IMR-90 (cell line): Measurements from ENCODE around the gene CEP170B. TPM values are rescaled to one million over a fixed set of nuclear protein-coding genes. Genes with fewer than 3 reads are reported as not detected.

ENCODE experiments used
- ATAC-seq: fragments of 200-7000 bp; cut with Tn5 transposase; 2 replicates; pipeline ENCODE4 v1.9.1; 2020; ENCODE audit warnings: low read depth, mild to moderate bottlenecking, moderate library complexity
- BruUV-seq: library from RNA; stranded (reverse); fragments of 400-500 nt; replicated peaks from 2 replicates; lab custom pipeline; 2021; lab: Mats Ljungman, UMichigan
- CTCF ChIA-PET: fragments of 300-600 bp; formaldehyde crosslinking; extraction: SDS; loops from one replicate; lab custom pipeline; 2021; ENCODE audit warnings: antibody characterized with exemption; lab: Yijun Ruan, JAX
- POLR2A ChIA-PET: fragments of 300-600 bp; sonication (Branson Sonifier 250); formaldehyde crosslinking; loops from one replicate; lab custom pipeline; 2022; ENCODE audit warnings: antibody characterized with exemption; ENCODE audit not compliant: unreplicated experiment; lab: Charles Lee
- DNase-seq: peaks from one replicate; pipeline ENCODE4 v3.0.0; 2013
- H2AFZ ChIP-seq: replicated peaks from 2 replicates; pipeline ENCODE3; 2013; ENCODE audit warnings: low read length, mild to moderate bottlenecking; ENCODE audit not compliant: poor library complexity
- H2AK5ac ChIP-seq: 2 replicates; pipeline ENCODE4 v1.6.1; 2013; ENCODE audit warnings: low read depth, low read length, inconsistent platforms
- H2AK9ac ChIP-seq: replicated peaks from 2 replicates; pipeline ENCODE3; 2013; ENCODE audit warnings: mild to moderate bottlenecking, low read depth, low read length, moderate library complexity; ENCODE audit not compliant: poor library complexity
- H2BK120ac ChIP-seq: 2 replicates; pipeline ENCODE4 v1.6.1; 2013; ENCODE audit warnings: low read depth, low read length, inconsistent platforms
- H2BK15ac ChIP-seq: 3 replicates; pipeline ENCODE4 v1.6.1; 2013; ENCODE audit warnings: low read depth, low read length, inconsistent platforms
- H2BK20ac ChIP-seq: 2 replicates; pipeline ENCODE4 v1.6.1; 2013; ENCODE audit warnings: low read depth, mild to moderate bottlenecking, inconsistent platforms, low read length, moderate library complexity
- H2BK5ac ChIP-seq: 2 replicates; pipeline ENCODE4 v1.6.1; 2013; ENCODE audit warnings: mild to moderate bottlenecking, low read depth, low read length, inconsistent platforms; ENCODE audit not compliant: poor library complexity, severe bottlenecking
- H3K14ac ChIP-seq: replicated peaks from 2 replicates; pipeline ENCODE4 v1.6.1; 2013; ENCODE audit warnings: low read depth, low read length, inconsistent platforms
- H3K18ac ChIP-seq: 2 replicates; pipeline ENCODE4 v1.6.1; 2013; ENCODE audit warnings: low read depth, low read length, control low read depth
- H3K23ac ChIP-seq: 2 replicates; pipeline ENCODE4 v1.6.1; 2013; ENCODE audit warnings: low read depth, low read length, inconsistent platforms
- H3K27ac ChIP-seq: 2 replicates; pipeline ENCODE4 v1.5.1; 2013; ENCODE audit warnings: mild to moderate bottlenecking, control low read depth, low read length; ENCODE audit not compliant: insufficient read depth
- H3K27me3 ChIP-seq: 2 replicates; pipeline ENCODE4 v1.6.1; 2013; ENCODE audit warnings: low read length; ENCODE audit not compliant: control insufficient read depth, insufficient read depth
- H3K36me3 ChIP-seq: 2 replicates; pipeline ENCODE4 v1.6.1; 2013; ENCODE audit warnings: low read length, mixed read lengths; ENCODE audit not compliant: control insufficient read depth, insufficient read depth
- H3K4ac ChIP-seq: 2 replicates; pipeline ENCODE4 v1.6.1; 2013; ENCODE audit warnings: low read depth, low read length, inconsistent platforms
- H3K4me1 ChIP-seq: 2 replicates; pipeline ENCODE4 v1.6.1; 2013; ENCODE audit warnings: low read length, mixed read lengths; ENCODE audit not compliant: control insufficient read depth, insufficient read depth
- H3K4me2 ChIP-seq: 2 replicates; pipeline ENCODE4 v1.6.1; 2013; ENCODE audit warnings: low read depth, mild to moderate bottlenecking, control low read depth, low read length, moderate library complexity
- H3K4me3 ChIP-seq: 2 replicates; pipeline ENCODE4 v1.5.1; 2013; ENCODE audit warnings: low read depth, mild to moderate bottlenecking, control low read depth, low read length, moderate library complexity; ENCODE audit not compliant: insufficient read depth
- H3K56ac ChIP-seq: 2 replicates; pipeline ENCODE4 v1.6.1; 2013; ENCODE audit warnings: low read length, inconsistent platforms; ENCODE audit not compliant: insufficient read depth; ENCODE audit errors: extremely low read depth
- H3K79me1 ChIP-seq, 2 experiments: 2 replicates each; pipeline ENCODE4 v1.6.1; 2013; ENCODE audit warnings: low read length in 2 of 2, inconsistent platforms in 1 of 2, low read depth in 1 of 2
- H3K9ac ChIP-seq: 2 replicates; pipeline ENCODE4 v1.6.1; 2013; ENCODE audit warnings: low read depth, low read length, control low read depth
- H3K9me1 ChIP-seq: 2 replicates; pipeline ENCODE4 v1.6.1; 2013; ENCODE audit warnings: low read length, inconsistent platforms; ENCODE audit not compliant: insufficient read depth
- H3K9me3 ChIP-seq: 2 replicates; pipeline ENCODE4 v1.6.1; 2013; ENCODE audit warnings: low read length; ENCODE audit not compliant: control insufficient read depth, insufficient read depth
- H4K20me1 ChIP-seq: 2 replicates; pipeline ENCODE4 v1.6.1; 2013; ENCODE audit warnings: low read length, inconsistent platforms; ENCODE audit not compliant: insufficient read depth
- H4K5ac ChIP-seq: 2 replicates; pipeline ENCODE4 v1.6.1; 2013; ENCODE audit warnings: mild to moderate bottlenecking, low read depth, low read length, control low read depth
- H4K8ac ChIP-seq, 2 experiments: 2 replicates each; pipeline ENCODE4 v1.6.1; 2013; ENCODE audit warnings: low read depth in 2 of 2, low read length in 2 of 2, control low read depth in 1 of 2, inconsistent platforms in 1 of 2
- H4K91ac ChIP-seq: 2 replicates; pipeline ENCODE4 v1.6.1; 2013; ENCODE audit warnings: low read depth, low read length, inconsistent platforms; ENCODE audit not compliant: insufficient read depth
- CEBPB ChIP-seq: IDR thresholded peaks from 2 replicates; pipeline ENCODE4 v1.6.1; 2012; ENCODE audit warnings: low read depth, low read length, improper control_type of control experiment
- CTCF ChIP-seq: conservative IDR thresholded peaks from 2 replicates; pipeline ENCODE4 v1.5.1; 2012; ENCODE audit warnings: mild to moderate bottlenecking, low read depth, low read length, improper control_type of control experiment
- POLR2A ChIP-seq: IDR thresholded peaks from 2 replicates; pipeline ENCODE4 v1.6.1; 2012; ENCODE audit warnings: mild to moderate bottlenecking, low read depth, low read length
- RCOR1 ChIP-seq: IDR thresholded peaks from 2 replicates; pipeline ENCODE4 v1.6.1; 2012; ENCODE audit warnings: mild to moderate bottlenecking, low read length, improper control_type of control experiment; ENCODE audit not compliant: insufficient replicate concordance
- RFX5 ChIP-seq: IDR thresholded peaks from 2 replicates; pipeline ENCODE4 v1.8.0; 2012; ENCODE audit warnings: low read depth, mild to moderate bottlenecking, low read length, moderate library complexity
- SMC3 ChIP-seq: fragments of 150-350 bp; IDR thresholded peaks from 2 replicates; pipeline ENCODE4 v1.6.1; 2016; ENCODE audit warnings: low read depth, mild to moderate bottlenecking, antibody characterized with exemption, low read length, moderate library complexity
- WGBS, 2 experiments: methylation state at CpG; one replicate each; pipeline versions ENCODE4 v1.1.5 to v1.1.7; 2013; ENCODE audit warnings: missing lambda C conversion rate in 2 of 2; ENCODE audit not compliant: insufficient read length in 1 of 2; ENCODE audit errors: extremely low coverage in 2 of 2; 5-methylcytosine and 5-hydroxymethylcytosine counted together
- dilution Hi-C: fragments of 300-500 bp; cut with HindIII; formaldehyde crosslinking; loops from one replicate; pipeline ENCODE4 v1.14.3; 2018; ENCODE audit warnings: low sequenced_read_pairs; ENCODE audit not compliant: unreplicated experiment
- in situ Hi-C: fragments of 300-500 bp; cut with MboI; formaldehyde crosslinking; loops from 3 replicates; pipeline ENCODE4 v1.14.3; 2019; ENCODE audit warnings: low sequenced_read_pairs, inconsistent platforms, mixed read lengths
- intact Hi-C: fragments of 100-400 bp; cut with micrococcal nuclease; formaldehyde crosslinking; loops from 2 replicates; pipeline ENCODE4 v1.10.0; 2022
- polyA plus RNA-seq, 3 experiments: library from polyadenylated mRNA; depleted of rRNA; stranded (reverse); fragments of >200 nt; gene quantifications; 2 replicates each; pipeline ENCODE4 v1.2.3, GENCODE V29; 2012; ENCODE audit warnings: low replicate concordance in 1 of 3
- total RNA-seq: library from RNA; depleted of rRNA; stranded (reverse); fragments of >200 nt; gene quantifications from 2 replicates; pipeline ENCODE4 v1.2.3, GENCODE V29; 2012

The CEP170B gene
- total and polyA plus RNA-seq, 2 of the 4 experiments (the other 2 are of a cell fraction) = 3.6 to 13.1 TPM

DNA sequence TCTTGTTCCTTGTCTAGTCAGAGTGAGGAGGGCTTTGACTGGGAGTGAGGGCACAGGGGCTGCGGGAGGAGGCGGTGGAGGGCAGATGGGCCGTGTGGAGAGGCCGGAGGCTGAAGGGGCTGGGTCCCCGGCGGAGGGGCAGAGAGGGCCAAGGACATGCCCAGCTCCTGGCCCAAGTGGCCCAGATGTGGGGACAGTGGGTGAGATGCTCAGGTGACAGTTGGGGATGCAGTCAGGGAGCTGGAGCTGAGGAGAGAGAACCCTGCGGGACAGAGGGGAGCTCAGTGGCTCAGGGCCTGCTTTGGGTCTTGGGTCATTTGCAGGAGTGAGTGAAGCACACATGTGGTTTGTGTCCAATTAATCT is 33.1 kb downstream of the CEP170B start:
- ChIA-PET CTCF (no interaction called here), POLR2A (no interaction called here)
- Histone ChIP-seq H3K9me3 (no peaks in the 10 kb centered on the region), H3K18ac (no peak overlapping the region), H3K14ac (no peak overlapping the region), H2BK120ac (no peak overlapping the region), H4K5ac (no peak overlapping the region), H3K79me1 (no peaks in the 10 kb centered on the region), H2BK5ac (no peak overlapping the region), H2BK15ac (no peak overlapping the region), H3K23ac (no peak overlapping the region), H3K4me3 (no peak overlapping the region), H3K4ac (no peak overlapping the region), H3K36me3 (peaks cover 10% of the 10 kb centered on the region; the same call in 1 of the 2 replicates), H3K27ac (no peak overlapping the region), H3K56ac (no peak overlapping the region), H2AK5ac (no peak overlapping the region), H3K4me1 (no peaks in the 10 kb centered on the region; the same call in 1 of the 2 replicates), H4K91ac (no peak overlapping the region), H4K20me1 (no peaks in the 10 kb centered on the region; the same call in 1 of the 2 replicates), H2AK9ac (no peak overlapping the region), H3K9ac (no peak overlapping the region), H4K8ac (no peak overlapping the region), H3K4me2 (no peak overlapping the region), H2BK20ac (no peak overlapping the region), H3K9me1 (no peaks in the 10 kb centered on the region), H2AFZ (no peak overlapping the region), H3K27me3 (peaks cover 7% of the 10 kb centered on the region)
- intact Hi-C loops = no loop called here
- in situ Hi-C loops = no loop called here
- dilution Hi-C loops = no loop called here
- TF ChIP-seq RFX5 = no peak
- no peak for TF ChIP-seq RCOR1
- TF ChIP-seq POLR2A = no peak
- no peak for TF ChIP-seq SMC3
- TF ChIP-seq CTCF = no peak
- no peak for TF ChIP-seq CEBPB
- DNase-seq (no peak), ATAC-seq (no peak)
- 92% methylated on average over 2 of the region's 7 CpGs; no CpG with 5 or more reads in 1 of the 2 experiments for WGBS, 2 experiments
- no TSS peak for BruUV-seq
